Liver (tissue), 9 donors: Measurements from ENCODE around the gene TMEM26. TPM values are rescaled to one million over a fixed set of nuclear protein-coding genes. Genes with fewer than 3 reads are reported as not detected.
A peak's percentile ranks its signal among the peaks of the same experiment; 100 is the strongest.

Experiments
- DNase-seq: peaks from one replicate; pipeline ENCODE4 v3.0.0-alpha.2; 2017; ENCODE audit warnings: low spot score
- H3K27ac ChIP-seq, 2 donors: one replicate each; pipeline ENCODE4 v1.7.0; 2013; ENCODE audit warnings: inconsistent platforms in 2 of 2, low read length in 2 of 2, control low read depth in 1 of 2, low read depth in 1 of 2, mild to moderate bottlenecking in 1 of 2
- H3K27me3 ChIP-seq, 4 donors: one replicate each; pipeline versions ENCODE4 v1.6.1 to v1.7.0; 2013; ENCODE audit warnings: low read length in 3 of 4, inconsistent platforms in 1 of 4, mild to moderate bottlenecking in 1 of 4, moderate library complexity in 1 of 4; ENCODE audit not compliant: control insufficient read depth in 4 of 4, insufficient read depth in 4 of 4
- H3K36me3 ChIP-seq, 4 donors: one replicate each; pipeline versions ENCODE4 v1.6.1 to v1.7.0; 2013; ENCODE audit warnings: low read length in 3 of 4, mild to moderate bottlenecking in 3 of 4, low read depth in 1 of 4, moderate library complexity in 1 of 4; ENCODE audit not compliant: control insufficient read depth in 4 of 4, insufficient read depth in 3 of 4
- H3K4me1 ChIP-seq, 4 donors: one replicate each; pipeline versions ENCODE4 v1.6.1 to v1.7.0; 2013; ENCODE audit warnings: low read length in 3 of 4, mild to moderate bottlenecking in 3 of 4, moderate library complexity in 1 of 4; ENCODE audit not compliant: control insufficient read depth in 4 of 4, insufficient read depth in 4 of 4
- H3K4me3 ChIP-seq, 3 donors: one replicate each; pipeline versions ENCODE4 v1.6.1 to v1.7.0; 2013; ENCODE audit warnings: low read length in 3 of 3, control low read depth in 1 of 3, low read depth in 1 of 3, mild to moderate bottlenecking in 1 of 3
- H3K9ac ChIP-seq, 2 donors: one replicate each; pipeline ENCODE4 v1.7.0; 2013; ENCODE audit warnings: low read length in 2 of 2, mild to moderate bottlenecking in 2 of 2, moderate library complexity in 2 of 2, control low read depth in 1 of 2, low read depth in 1 of 2
- H3K9me3 ChIP-seq, 4 donors: one replicate each; pipeline versions ENCODE4 v1.6.1 to v1.7.0; 2013; ENCODE audit warnings: low read length in 3 of 4; ENCODE audit not compliant: control insufficient read depth in 4 of 4
- EGR1 ChIP-seq, 2 donors: IDR thresholded peaks; 2 replicates each; pipeline ENCODE4 v1.6.1; 2016 to 2018; ENCODE audit warnings: antibody characterized with exemption in 2 of 2, low read depth in 2 of 2
- FOXA1 ChIP-seq: IDR thresholded peaks from 2 replicates; pipeline ENCODE4 v1.6.1; 2016; ENCODE audit warnings: antibody characterized with exemption
- FOXA2 ChIP-seq: IDR thresholded peaks from 2 replicates; pipeline ENCODE4 v1.6.1; 2016; ENCODE audit warnings: antibody characterized with exemption
- GABPA ChIP-seq, 2 donors: IDR thresholded peaks in 1 of 2; conservative IDR thresholded peaks in 1 of 2; 2 replicates each; pipeline ENCODE4 v1.6.1; 2016; ENCODE audit warnings: antibody characterized with exemption in 2 of 2, mild to moderate bottlenecking in 1 of 2, moderate library complexity in 1 of 2
- HNF4A ChIP-seq, 2 donors: conservative IDR thresholded peaks; 2 replicates each; pipeline ENCODE4 v1.6.1; 2016; ENCODE audit warnings: antibody characterized with exemption in 2 of 2, mild to moderate bottlenecking in 2 of 2
- HNF4G ChIP-seq: IDR thresholded peaks from 2 replicates; pipeline ENCODE4 v1.6.1; 2016; ENCODE audit warnings: antibody characterized with exemption
- JUND ChIP-seq, 2 donors: IDR thresholded peaks; 2 replicates each; pipeline ENCODE4 v1.6.1; 2016; ENCODE audit warnings: antibody characterized with exemption in 2 of 2
- NR2F2 ChIP-seq: IDR thresholded peaks from 2 replicates; pipeline ENCODE4 v1.6.1; 2016; ENCODE audit warnings: antibody characterized with exemption
- RAD21 ChIP-seq, 2 donors: IDR thresholded peaks; 2 replicates each; pipeline ENCODE4 v1.6.1; 2016; ENCODE audit warnings: antibody characterized with exemption in 2 of 2, mild to moderate bottlenecking in 2 of 2
- RXRA ChIP-seq, 2 donors: IDR thresholded peaks; 2 replicates each; pipeline ENCODE4 v1.6.1; 2017 to 2018; ENCODE audit warnings: antibody characterized with exemption in 2 of 2, mild to moderate bottlenecking in 1 of 2
- TAF1 ChIP-seq: conservative IDR thresholded peaks from 2 replicates; pipeline ENCODE4 v1.6.1; 2016; ENCODE audit warnings: antibody characterized with exemption, mild to moderate bottlenecking
- YY1 ChIP-seq: IDR thresholded peaks from 2 replicates; pipeline ENCODE4 v1.6.1; 2016; ENCODE audit warnings: antibody characterized with exemption, mild to moderate bottlenecking
- WGBS: extraction: QIAGEN DNeasy Blood & Tissue Kit; methylation state at CpG from one replicate; pipeline ENCODE4 v1.1.7; 2013; 5-methylcytosine and 5-hydroxymethylcytosine counted together
- polyA plus RNA-seq, 2 donors: library from polyadenylated mRNA; stranded (reverse) in 1 of 2; unstranded in 1 of 2; fragments of 200-250 nt in 1 of 2; fragments of >200 nt in 1 of 2; fragmentation: Nextera tagmentation in 1 of 2; extraction: Ambion mirVana in 1 of 2; gene quantifications; one replicate each; pipeline versions ENCODE4 v1.2.1 to v1.2.3, GENCODE V29; 2013 to 2015
- total RNA-seq, 2 donors: library from RNA; depleted of rRNA; stranded (reverse); fragments of >200 nt; gene quantifications; one replicate each; pipeline ENCODE4 v1.2.3, GENCODE V29; 2014
- TF ChIP-seq, protein P1 (sequence below): IDR thresholded peaks from 2 replicates; pipeline ENCODE4 v1.6.1; 2016; ENCODE audit warnings: antibody characterized with exemption
- TF ChIP-seq, protein P2 (sequence below): IDR thresholded peaks from 2 replicates; pipeline ENCODE4 v1.6.1; 2016; ENCODE audit warnings: antibody characterized with exemption
- TF ChIP-seq, protein P3 (sequence below): fragments of 150-350 bp; IDR thresholded peaks from 2 replicates; pipeline ENCODE4 v1.5.1; 2017; ENCODE audit warnings: improper control_type of control experiment, low read depth, low read length; ENCODE audit not compliant: missing input control
- TF ChIP-seq, protein P4 (sequence below): IDR thresholded peaks from 2 replicates; pipeline ENCODE4 v1.6.1; 2016; ENCODE audit warnings: antibody characterized with exemption
- TF ChIP-seq, protein P5 (sequence below): IDR thresholded peaks from 2 replicates; pipeline ENCODE4 v1.6.1; 2016; ENCODE audit warnings: antibody characterized with exemption, mild to moderate bottlenecking
- donor health status: healthy.
- donor health status: healthy.
- donor health status: healthy.
- donor health status: healthy.
- donor health status: healthy.

Gene TMEM26
- total and polyA plus RNA-seq, 4 donors = 0.31 to 5.5 (median 1.2) TPM

DNA sequence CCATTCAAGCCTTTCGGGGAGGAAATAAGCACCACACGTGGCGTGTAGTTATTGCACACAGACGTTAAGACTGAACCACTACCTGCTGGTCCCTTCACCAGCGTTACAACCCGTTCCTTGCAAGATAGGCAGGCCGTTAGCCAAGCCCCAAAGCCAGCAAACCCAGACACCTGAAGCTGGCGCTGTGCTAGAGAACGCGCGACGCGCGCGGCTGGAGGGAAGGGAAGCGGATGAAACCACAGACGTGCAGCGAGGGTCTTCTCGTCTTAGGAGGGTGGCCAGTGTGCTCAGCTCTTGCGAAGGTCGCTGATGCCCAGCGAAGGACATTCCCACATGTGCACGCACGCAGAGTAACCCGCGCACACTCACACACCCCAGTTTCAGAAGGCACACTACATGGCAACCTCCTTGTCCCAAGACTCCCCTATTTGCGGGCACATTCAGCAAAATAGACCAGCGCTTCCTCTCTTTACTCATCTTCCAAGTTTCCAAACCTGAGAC, 980 bp downstream of the TMEM26 start:
- whole genome bisulfite sequencing = 13% methylated on average over 28 of the region's 28 CpGs
- H3K27me3 ChIP-seq = peaks cover 0 to 8% (median 2%) of the 10 kb centered on the region in 4 donors
- DNase-seq = no peak
- TF ChIP-seq EGR1 (IDR thresholded peaks at IDR 0.05; ENCODE audit: low read depth in 2 of 2) (no peak), JUND (IDR thresholded peaks at IDR 0.05) (no peak), HNF4G (no peak), GABPA (IDR thresholded peaks at IDR 0.05 in 1 of 2, conservative IDR thresholded peaks at IDR 0.05 in 1 of 2) (no peak), NR2F2 (no peak), HNF4A (conservative IDR thresholded peaks at IDR 0.05) (no peak), TAF1 (no peak), FOXA1 (no peak), RAD21 (IDR thresholded peaks at IDR 0.05) (no peak), YY1 (no peak), RXRA (IDR thresholded peaks at IDR 0.05) (no peak), FOXA2 (no peak)
- TF ChIP-seq, protein P1, sequence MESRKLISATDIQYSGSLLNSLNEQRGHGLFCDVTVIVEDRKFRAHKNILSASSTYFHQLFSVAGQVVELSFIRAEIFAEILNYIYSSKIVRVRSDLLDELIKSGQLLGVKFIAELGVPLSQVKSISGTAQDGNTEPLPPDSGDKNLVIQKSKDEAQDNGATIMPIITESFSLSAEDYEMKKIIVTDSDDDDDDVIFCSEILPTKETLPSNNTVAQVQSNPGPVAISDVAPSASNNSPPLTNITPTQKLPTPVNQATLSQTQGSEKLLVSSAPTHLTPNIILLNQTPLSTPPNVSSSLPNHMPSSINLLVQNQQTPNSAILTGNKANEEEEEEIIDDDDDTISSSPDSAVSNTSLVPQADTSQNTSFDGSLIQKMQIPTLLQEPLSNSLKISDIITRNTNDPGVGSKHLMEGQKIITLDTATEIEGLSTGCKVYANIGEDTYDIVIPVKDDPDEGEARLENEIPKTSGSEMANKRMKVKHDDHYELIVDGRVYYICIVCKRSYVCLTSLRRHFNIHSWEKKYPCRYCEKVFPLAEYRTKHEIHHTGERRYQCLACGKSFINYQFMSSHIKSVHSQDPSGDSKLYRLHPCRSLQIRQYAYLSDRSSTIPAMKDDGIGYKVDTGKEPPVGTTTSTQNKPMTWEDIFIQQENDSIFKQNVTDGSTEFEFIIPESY = no peak
- TF ChIP-seq, protein P2, sequence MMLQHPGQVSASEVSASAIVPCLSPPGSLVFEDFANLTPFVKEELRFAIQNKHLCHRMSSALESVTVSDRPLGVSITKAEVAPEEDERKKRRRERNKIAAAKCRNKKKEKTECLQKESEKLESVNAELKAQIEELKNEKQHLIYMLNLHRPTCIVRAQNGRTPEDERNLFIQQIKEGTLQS = no peak
- TF ChIP-seq, protein P3, sequence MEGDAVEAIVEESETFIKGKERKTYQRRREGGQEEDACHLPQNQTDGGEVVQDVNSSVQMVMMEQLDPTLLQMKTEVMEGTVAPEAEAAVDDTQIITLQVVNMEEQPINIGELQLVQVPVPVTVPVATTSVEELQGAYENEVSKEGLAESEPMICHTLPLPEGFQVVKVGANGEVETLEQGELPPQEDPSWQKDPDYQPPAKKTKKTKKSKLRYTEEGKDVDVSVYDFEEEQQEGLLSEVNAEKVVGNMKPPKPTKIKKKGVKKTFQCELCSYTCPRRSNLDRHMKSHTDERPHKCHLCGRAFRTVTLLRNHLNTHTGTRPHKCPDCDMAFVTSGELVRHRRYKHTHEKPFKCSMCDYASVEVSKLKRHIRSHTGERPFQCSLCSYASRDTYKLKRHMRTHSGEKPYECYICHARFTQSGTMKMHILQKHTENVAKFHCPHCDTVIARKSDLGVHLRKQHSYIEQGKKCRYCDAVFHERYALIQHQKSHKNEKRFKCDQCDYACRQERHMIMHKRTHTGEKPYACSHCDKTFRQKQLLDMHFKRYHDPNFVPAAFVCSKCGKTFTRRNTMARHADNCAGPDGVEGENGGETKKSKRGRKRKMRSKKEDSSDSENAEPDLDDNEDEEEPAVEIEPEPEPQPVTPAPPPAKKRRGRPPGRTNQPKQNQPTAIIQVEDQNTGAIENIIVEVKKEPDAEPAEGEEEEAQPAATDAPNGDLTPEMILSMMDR = no peak
- TF ChIP-seq, protein P4, sequence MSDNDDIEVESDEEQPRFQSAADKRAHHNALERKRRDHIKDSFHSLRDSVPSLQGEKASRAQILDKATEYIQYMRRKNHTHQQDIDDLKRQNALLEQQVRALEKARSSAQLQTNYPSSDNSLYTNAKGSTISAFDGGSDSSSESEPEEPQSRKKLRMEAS = no peak
- TF ChIP-seq, protein P5, sequence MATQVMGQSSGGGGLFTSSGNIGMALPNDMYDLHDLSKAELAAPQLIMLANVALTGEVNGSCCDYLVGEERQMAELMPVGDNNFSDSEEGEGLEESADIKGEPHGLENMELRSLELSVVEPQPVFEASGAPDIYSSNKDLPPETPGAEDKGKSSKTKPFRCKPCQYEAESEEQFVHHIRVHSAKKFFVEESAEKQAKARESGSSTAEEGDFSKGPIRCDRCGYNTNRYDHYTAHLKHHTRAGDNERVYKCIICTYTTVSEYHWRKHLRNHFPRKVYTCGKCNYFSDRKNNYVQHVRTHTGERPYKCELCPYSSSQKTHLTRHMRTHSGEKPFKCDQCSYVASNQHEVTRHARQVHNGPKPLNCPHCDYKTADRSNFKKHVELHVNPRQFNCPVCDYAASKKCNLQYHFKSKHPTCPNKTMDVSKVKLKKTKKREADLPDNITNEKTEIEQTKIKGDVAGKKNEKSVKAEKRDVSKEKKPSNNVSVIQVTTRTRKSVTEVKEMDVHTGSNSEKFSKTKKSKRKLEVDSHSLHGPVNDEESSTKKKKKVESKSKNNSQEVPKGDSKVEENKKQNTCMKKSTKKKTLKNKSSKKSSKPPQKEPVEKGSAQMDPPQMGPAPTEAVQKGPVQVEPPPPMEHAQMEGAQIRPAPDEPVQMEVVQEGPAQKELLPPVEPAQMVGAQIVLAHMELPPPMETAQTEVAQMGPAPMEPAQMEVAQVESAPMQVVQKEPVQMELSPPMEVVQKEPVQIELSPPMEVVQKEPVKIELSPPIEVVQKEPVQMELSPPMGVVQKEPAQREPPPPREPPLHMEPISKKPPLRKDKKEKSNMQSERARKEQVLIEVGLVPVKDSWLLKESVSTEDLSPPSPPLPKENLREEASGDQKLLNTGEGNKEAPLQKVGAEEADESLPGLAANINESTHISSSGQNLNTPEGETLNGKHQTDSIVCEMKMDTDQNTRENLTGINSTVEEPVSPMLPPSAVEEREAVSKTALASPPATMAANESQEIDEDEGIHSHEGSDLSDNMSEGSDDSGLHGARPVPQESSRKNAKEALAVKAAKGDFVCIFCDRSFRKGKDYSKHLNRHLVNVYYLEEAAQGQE = no peak
- no peaks in the 10 kb centered on the region for H3K36me3 ChIP-seq
- H3K27ac ChIP-seq = peak overlapping the region; percentile 39 to 60
- H3K9ac ChIP-seq = no peak overlapping the region
- peaks cover 0 to 9% (median 4%) of the 10 kb centered on the region in 4 donors for H3K4me1 ChIP-seq
- no peaks in the 10 kb centered on the region for H3K9me3 ChIP-seq
- H3K4me3 ChIP-seq = peak overlapping the region; percentile 7 to 43 (median 37)
